ENCODE measurements around the gene TCF19.
"Not testable (repeated sequence)": the region's sequence is repeated elsewhere in the genome, so short reads cannot be mapped to it uniquely, and the experiment has no call there.

DNA sequence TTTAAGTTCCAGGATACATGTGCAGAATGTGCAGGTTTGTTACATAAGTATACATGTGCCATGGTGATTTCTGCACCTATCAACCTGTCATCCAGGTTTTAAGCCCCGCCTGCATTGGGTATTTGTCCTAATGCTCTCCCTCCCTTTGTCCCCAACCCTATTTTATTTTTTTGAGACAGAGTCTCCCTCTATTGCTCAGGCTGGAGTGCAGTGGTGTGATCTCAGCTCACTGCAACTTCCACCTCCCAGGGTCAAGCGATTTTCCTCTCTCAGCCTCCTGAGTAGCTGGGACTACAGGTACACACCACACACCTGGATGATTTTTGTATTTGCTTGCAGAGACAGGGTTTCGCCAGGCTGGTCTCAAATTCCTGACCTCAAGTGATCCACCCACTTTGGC, 30.8 kb downstream of the TCF19 start:
- not testable (repeated sequence) for TF ChIP-seq EZH2 (IDR thresholded peaks at IDR 0.05; ENCODE audit: insufficient read depth, poor library complexity, severe bottlenecking); EZH2phosphoT487 (IDR thresholded peaks at IDR 0.05; ENCODE audit: insufficient read depth, low read depth)
